BJ (cell line): ENCODE data around the gene ATP6V0A4. TPM values are rescaled to one million over a fixed set of nuclear protein-coding genes. Genes with fewer than 3 reads are reported as not detected.

Experiments
- CTCF ChIA-PET: fragments of 350-600 bp; formaldehyde crosslinking; extraction: SDS; loops from one replicate; lab custom pipeline; 2021; ENCODE audit warnings: antibody characterized with exemption, inconsistent platforms; lab: Yijun Ruan, JAX
- POLR2A ChIA-PET: fragments of 300-600 bp; sonication (Branson Sonifier 250); formaldehyde crosslinking; extraction: SDS; loops from one replicate; lab custom pipeline; 2021; ENCODE audit warnings: antibody characterized with exemption; lab: Charles Lee
- DNase-seq: peaks from one replicate; pipeline ENCODE4 v3.0.0-alpha.2; 2011; ENCODE audit warnings: low read depth
- H3K27me3 ChIP-seq: 2 replicates; pipeline ENCODE4 v1.6.0; 2011; ENCODE audit warnings: low read length; ENCODE audit not compliant: control insufficient read depth, insufficient read depth
- H3K36me3 ChIP-seq: 2 replicates; pipeline ENCODE4 v1.5.1; 2011; ENCODE audit warnings: low read length; ENCODE audit not compliant: control insufficient read depth, insufficient read depth
- H3K4me3 ChIP-seq: 2 replicates; pipeline ENCODE4 v1.5.1; 2011; ENCODE audit warnings: low read depth, mild to moderate bottlenecking, control low read depth, low read length
- CTCF ChIP-seq: IDR thresholded peaks from 2 replicates; pipeline ENCODE4 v1.5.1; 2011; ENCODE audit warnings: low read depth, mild to moderate bottlenecking, control low read depth, inconsistent platforms, low read length, moderate library complexity; ENCODE audit not compliant: insufficient read depth
- polyA plus RNA-seq: library from polyadenylated mRNA; depleted of rRNA; stranded (reverse); fragments of >200 nt; gene quantifications from 2 replicates; pipeline ENCODE4 v1.2.3, GENCODE V29; 2011

Gene ATP6V0A4
- polyA plus RNA-seq, 1 experiment, result 0.06 TPM

- no peak for DNase-seq
- CTCF ChIA-PET, result no interaction called here
- TF ChIP-seq CTCF, result no peak
- POLR2A ChIA-PET, result no interaction called here
- H3K4me3 ChIP-seq, result no peak overlapping the region
- no peaks in the 10 kb centered on the region for H3K36me3 ChIP-seq
- no peaks in the 10 kb centered on the region for H3K27me3 ChIP-seq
Measured at GRCh38 chr7:138668229-138668596, 129.8 kb downstream of the ATP6V0A4 start.

GRCh38 chr7:138667535-138668228, 130.3 kb downstream of the ATP6V0A4 start:
- Histone ChIP-seq H3K36me3 (no peaks in the 10 kb centered on the region), H3K27me3 (no peaks in the 10 kb centered on the region), H3K4me3 (no peak overlapping the region)
- DNase-seq, result no peak
- CTCF ChIA-PET, result interaction anchor here (2.1 kb wide), 1 partner anchor 12 kb away, joined by 4 read pairs; no protein-coding TSS in a partner anchor
- TF ChIP-seq CTCF, result no peak
- POLR2A ChIA-PET, result no interaction called here

DNA sequence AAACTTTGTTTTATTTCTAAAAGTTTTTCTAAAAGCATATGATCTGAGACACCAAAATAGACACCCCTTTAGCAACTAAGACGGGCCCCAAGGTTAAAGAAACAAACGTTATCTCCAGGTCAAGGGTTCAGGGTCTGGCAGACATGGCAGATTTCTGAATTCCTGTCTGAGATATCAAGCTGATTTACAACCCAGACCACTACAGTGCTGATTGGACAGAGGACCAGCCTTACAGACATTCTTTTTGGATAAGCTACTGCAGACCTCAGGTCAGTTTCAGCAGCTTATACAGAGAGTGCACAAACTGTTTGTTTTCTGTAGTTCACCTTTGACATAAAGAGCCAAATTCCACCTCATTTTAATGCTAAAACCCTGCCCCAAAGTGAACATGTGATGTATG, 131.6 kb downstream of the ATP6V0A4 start:
- H3K27me3 ChIP-seq, result no peaks in the 10 kb centered on the region
- DNase-seq, result no peak

DNA sequence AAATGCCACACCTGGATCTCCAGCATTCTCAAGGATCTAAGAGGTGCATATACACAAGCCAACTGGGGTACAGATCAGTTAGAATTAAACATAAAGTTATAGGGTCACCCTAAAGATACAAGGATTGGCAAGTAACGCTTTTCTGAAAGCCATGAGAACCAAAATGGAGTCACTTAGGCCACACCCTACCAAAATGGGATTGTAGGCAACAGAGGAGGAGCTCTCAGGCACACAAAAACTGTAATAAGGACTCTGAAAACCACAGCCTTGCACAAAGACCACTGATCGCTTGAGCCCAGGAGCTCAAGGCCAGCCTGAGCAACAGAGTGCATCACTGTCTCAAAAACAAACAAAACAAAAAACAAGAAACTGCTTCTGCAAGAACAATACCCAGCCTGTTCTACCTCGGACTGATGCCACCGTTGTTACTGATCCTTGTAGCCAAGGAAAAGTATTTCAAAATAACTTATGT, 132.3 kb downstream of the ATP6V0A4 start:
- H3K36me3 ChIP-seq, result no peaks in the 10 kb centered on the region
- CTCF ChIA-PET, result interaction anchor here (0.6 to 2.1 kb wide), 2 partner anchors 10 to 15 kb away, joined by 3 to 4 read pairs; no protein-coding TSS in a partner anchor
- H3K27me3 ChIP-seq, result no peaks in the 10 kb centered on the region
- no peak for TF ChIP-seq CTCF
- POLR2A ChIA-PET, result no interaction called here
- no peak overlapping the region for H3K4me3 ChIP-seq
- DNase-seq, result no peak

More for the DNA sequence above, 131.6 kb downstream of the ATP6V0A4 start:
- ChIA-PET POLR2A (no interaction called here), CTCF (interaction anchor here (2.1 kb wide), 1 partner anchor 11 kb away, joined by 4 read pairs; no protein-coding TSS in a partner anchor)
- no peaks in the 10 kb centered on the region for H3K36me3 ChIP-seq
- no peak overlapping the region for H3K4me3 ChIP-seq
- TF ChIP-seq CTCF, result no peak

DNA sequence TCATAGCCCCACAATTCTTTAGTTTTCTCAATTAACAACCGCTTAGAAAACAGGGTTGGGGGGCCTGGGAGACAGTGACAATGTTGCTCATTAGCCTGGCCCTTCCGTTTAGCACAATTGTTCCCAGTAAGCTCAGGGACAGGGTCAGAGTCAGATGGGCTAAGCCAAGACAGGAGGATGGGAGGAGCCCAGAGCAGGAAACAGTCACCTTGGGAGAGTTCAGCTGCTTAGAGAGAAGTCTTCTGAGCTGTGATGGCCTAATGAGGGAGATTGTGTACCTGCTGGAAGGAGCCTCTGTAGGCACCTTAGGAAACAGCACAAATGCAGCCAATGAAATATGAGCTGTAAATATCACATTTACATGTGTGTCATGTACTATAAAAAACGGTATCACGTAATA, 132.7 kb downstream of the ATP6V0A4 start:
- Histone ChIP-seq H3K4me3 (no peak overlapping the region), H3K27me3 (no peaks in the 10 kb centered on the region), H3K36me3 (no peaks in the 10 kb centered on the region)
- TF ChIP-seq CTCF, result no peak
- no peak for DNase-seq
- ChIA-PET CTCF (interaction anchor here (0.6 to 2.1 kb wide), 2 partner anchors 10 to 15 kb away, joined by 3 to 4 read pairs; no protein-coding TSS in a partner anchor), POLR2A (no interaction called here)
